HG02763 (cell line): ENCODE measurements around the gene FGGY.
"Not testable (repeated sequence)": the region's sequence is repeated elsewhere in the genome, so short reads cannot be mapped to it uniquely, and the experiment has no call there.

Experiments used
- ATAC-seq: cut with Tn5 transposase; IDR thresholded peaks from one replicate; pipeline ENCODE4 v1.9.1; 2021; ENCODE audit warnings: mild to moderate bottlenecking, moderate library complexity; ENCODE audit not compliant: unreplicated experiment

The FGGY gene

DNA sequence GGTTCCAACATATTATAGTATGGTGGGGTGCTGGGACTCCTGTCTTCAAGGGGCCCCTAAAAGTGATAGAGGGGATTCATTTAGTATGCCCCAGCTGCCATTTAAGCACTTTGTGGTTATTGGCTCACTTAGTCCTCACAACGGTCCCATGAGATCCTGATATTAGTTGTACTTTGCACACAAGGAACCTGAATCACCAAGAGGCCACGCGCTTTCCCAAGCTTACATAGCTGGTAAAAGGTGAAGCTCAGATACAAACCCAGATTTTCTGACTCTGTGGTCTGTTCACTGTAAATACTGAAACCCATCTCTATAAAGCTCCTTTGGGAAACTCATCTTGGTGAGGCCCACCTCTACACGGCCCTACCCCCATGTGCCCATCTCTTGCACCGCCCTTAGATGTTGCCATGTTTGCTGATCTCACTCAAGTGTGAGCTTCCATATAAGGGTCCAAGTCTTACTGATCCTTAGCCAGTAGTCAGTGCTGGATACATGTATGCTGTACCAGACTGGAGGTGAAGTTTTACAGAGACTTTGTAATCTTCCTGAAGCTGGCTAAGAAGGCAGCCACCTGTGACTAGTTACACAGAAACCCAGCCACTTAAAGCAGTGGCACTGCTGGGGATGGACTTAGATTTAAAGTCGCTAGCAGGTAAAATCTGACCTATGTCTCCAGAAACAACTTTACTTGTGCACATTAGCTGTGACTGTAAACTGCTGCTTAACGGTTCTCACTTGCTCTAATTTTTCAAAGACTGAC is 393.5 kb downstream of the FGGY start:
- ATAC-seq, result no peak

DNA sequence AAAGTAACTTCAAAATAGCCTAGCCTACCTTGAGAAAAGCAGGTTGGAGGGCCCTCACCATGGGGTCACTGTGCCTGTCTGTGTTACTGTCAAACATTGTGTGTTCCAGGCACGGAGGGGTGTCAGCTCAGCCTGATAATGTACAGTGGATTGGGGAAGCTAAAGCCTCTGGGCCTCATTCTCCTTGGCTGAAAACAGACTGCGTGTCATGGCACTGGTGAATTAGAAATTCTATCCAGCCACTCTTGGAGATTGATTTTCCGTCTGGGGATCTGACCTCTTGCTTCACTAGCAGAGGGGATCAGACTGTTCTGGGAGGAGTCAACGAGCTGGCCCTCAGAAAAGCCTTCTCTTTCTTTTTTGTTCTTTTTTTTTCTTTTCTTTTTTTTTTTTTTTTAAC is 394.4 kb downstream of the FGGY start:
- no peak for ATAC-seq

DNA sequence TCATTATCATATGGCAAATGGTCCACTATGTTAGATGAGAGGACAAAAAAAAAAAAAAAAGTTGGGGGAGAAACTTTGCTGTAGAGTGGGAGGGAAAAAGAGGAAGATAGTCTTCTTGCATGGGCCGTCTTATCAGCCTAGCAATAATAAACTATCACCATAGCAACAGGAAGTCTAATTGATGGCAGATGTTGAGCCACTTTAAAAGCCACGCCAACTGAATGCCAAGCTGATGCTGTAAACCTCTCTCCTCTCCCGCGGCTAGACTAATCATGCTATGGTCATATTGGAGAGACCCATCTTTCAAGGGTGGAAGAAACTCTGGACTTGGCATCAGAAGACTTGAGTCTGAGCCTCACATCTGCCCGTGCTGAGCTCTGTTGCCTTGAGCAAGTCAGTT is 395.7 kb downstream of the FGGY start:
- no peak for ATAC-seq

DNA sequence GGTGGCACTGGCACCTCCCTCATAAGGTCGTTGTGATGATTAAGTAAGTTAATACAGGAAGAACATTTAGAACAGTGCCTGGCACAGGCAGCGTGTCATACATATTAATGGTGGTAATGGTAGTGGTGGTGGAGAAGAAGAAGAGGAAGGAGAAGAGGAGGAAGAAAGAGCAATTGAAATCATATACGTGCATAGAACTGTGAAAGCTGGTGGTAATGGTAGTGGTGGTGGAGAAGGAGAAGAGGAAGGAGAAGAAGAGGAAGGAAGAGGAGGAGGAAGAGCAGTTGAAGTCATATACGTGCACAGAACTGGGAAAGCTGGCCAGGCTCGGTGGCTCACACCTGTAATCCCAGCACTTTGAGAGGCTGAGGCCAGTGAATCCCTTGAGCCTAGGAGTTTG is 396.5 kb downstream of the FGGY start:
- ATAC-seq, result no peak

DNA sequence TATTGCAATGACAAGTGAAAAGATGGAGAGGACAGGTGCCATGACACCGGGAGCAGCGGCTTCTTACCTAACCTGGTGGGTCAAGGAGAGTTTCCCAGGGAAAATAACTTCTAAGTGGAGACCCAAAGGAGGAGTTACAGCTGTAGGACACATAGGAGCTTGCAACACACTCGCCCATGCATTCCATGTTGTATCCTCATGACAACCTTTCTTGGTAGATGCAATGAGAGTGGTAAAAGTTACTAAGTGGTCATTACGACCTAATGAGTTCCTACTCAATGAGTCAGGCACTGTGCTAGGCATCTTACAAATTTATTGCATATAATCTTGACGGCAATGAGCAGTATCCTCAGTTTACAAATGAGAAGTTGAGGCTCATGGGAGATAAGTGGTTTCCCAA is 398.4 kb downstream of the FGGY start:
- ATAC-seq, result no peak

DNA sequence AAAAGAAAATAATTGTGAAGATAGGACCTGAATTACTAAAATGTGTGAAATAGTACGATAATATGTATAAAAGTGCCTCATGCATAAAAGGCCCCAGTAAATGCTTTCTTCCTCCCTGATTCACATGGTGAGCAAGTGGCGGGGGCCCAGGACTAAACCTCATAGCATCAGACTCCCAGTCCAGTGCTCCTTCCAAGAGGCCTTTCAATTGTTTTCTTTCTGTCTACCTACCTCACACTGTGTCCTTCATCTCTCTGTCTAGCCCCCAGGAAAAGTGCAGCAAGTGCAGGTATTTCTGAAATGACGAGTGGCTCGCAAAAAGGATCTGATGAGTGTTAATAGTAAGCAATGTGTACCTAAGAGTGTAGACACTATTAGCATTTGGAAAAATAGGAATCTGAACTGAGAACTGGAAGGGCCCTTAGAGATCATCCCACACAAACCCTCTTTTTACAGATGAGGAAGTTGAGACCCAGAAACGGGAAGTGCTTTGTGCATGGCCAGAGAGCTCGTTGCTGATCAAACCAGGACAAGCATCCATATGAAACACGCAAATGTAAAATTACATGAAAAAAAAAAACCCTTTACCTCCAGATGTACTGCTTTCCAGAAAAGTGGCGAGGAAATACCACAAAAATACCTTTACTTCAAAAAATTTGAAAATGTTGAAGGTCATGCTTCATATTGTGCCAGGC is 399.7 kb downstream of the FGGY start:
- ATAC-seq, result no peak

DNA sequence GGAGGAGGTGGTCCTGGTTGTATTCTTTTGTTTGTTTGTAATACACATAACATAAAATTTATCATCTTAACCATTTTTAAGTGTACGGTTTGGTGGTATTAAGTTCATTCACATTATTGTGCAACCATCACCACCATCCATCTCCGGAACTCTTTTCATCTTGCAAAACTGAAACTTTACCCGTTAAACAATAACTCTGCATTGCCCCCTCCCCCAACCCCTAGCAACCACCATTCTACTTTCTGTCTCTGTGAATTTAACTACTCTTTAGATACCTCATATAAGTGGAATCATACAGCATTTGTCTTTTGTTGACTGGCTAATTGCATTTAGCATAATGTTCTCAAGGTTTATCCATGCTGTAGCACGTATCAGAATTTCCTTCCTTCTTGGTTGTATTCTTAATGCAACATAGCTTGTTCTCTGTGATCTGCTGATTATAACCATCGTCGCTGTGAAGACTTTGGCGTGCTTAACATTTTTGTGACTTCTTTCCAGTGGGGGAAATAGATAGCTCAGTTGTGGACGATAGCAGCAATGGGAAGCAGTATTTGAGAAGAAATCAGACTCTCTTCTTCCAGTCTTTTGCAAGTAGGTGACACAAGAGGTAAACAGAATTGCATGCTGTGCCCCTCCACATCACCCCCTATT is 400.4 kb downstream of the FGGY start:
- peak; percentile 66 for ATAC-seq

DNA sequence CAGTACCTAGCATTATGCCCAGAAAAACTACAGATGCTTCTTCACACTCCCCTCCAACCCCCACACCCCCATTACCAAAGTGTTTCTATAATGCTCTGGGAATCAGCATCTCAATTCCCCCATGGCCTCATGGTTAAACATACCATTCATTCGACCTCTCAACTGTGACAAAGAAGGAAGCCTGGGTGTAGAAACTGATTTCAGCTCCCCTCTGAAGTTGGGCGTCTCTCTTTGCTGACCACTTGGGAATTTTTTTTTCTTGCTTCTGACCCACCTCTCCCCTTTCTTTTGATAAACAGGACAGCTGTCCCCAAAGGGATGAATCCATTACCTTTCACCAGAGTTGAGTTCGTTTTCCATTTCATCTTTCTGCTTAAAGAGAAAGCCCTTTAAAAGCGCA is 401.5 kb downstream of the FGGY start:
- no peak for ATAC-seq

DNA sequence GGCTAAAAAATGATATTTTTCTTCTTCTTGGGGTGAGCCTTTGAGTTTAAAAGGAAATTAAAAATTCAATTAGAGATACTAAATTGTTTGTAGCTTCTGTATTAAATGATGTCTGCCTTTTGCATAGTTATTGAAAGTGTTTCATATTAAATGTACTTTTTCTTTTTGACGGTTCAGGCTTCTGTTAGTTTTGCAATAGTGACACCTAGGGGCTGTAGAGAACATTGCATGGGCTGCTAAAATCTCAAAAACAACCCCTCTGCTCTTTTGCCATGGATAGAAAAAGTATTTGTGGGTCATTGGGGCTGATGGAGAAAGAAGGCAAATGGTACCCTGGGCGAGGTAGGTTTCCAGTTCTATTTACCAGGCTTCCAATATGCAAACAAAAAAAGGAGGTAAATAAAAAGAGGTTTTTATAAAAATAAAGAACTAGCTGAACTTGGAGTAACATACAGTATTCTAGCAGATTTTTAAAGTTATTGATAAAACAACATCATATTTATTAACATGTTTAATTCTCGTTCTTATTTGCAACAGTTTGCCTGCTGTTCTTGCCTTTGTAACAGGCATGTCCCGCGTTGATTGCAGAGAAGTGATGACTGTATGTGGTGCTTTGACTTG is 402.4 kb downstream of the FGGY start:
- ATAC-seq, result no peak

DNA sequence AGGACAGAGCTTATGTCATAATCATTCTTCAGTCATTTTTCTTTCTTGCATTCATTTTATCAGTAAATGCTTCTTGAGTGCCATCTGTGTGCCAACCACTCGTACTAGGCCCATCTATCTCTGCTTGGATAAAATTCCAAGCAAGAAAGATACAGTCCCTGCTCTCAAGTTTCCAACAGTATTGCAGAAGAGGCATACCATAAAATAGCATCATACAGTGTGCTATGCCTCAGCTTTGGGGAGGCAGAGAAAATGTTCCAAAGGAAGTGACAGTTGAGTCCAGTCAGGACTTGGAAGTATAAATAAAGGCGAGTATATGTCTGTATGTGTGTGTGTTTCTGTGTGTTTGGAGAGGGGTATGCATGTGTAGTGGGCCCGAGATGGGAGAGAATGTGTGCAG is 404.5 kb downstream of the FGGY start:
- ATAC-seq, result no peak

DNA sequence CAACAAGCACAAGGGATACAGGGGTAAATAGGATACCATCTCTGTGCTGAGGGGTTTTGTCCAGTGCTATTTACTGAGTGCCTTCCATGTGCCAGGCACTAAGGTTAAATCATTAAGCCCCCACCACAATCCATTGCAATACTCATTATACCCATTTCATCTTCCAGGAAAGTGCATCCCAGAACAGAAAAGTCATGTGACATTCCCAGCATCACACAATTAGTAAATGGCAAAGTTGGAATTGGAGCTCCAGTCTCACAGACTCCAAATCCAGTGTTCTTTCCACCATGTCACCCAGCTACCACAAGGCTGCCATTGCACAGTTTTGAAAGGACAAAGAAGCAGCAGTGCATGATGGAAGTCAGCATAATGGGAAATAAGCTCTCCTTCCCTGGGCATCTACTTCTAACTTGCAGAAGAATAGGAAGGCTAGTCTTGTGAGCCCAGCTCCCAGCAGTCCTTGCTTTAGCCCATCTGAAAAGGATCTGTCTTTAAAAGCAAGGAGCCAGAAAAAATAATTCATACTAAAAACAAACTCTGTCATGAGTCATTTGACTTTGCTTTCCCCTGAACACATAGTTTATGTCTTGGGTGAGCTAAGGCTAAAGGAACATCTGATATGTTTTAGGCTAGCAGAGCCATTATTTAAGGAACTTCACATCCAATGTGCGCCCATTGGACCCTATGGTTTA is 406.5 kb downstream of the FGGY start:
- no peak for ATAC-seq

DNA sequence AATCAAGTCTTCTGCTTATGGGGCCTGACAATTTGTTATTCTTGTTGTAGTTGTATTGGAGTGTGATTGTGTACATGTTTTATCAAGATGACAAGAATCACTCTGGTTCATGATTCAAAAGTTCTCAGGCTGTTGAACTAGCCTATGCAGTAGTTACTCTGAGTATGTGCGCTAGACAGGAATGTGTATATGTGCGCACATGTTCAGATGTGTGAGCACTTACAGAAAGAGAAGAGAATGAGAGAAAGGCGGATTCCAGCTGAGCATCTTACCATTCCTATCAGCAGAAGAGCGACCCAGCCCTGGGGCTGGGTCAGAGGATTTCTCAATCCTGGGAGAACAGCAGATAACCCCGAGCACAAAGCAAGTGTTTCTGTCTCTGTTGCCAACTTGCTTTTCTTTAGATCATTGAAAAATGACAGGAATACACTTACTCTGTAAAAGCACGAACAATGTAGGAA is 407.1 kb downstream of the FGGY start:
- no peak for ATAC-seq

DNA sequence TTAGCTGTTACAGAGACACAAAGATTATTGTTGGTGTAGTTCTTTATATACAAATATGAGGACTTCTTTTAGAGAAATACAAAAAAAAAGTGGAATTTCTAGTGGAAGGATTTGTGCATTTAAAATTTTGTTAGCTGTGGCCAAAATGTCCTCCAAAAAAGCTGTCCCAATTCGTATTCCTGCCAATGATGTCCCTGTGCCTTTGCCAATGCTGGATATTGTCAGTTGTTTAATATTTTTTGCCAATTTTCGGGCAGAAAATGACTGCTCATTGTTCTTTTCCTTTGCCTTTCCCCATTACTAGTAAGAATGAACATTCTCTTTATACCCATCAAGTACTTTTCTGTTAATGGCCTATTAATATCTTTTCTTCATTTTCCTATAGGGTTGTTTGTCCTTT is 407.8 kb downstream of the FGGY start:
- no peak for ATAC-seq

DNA sequence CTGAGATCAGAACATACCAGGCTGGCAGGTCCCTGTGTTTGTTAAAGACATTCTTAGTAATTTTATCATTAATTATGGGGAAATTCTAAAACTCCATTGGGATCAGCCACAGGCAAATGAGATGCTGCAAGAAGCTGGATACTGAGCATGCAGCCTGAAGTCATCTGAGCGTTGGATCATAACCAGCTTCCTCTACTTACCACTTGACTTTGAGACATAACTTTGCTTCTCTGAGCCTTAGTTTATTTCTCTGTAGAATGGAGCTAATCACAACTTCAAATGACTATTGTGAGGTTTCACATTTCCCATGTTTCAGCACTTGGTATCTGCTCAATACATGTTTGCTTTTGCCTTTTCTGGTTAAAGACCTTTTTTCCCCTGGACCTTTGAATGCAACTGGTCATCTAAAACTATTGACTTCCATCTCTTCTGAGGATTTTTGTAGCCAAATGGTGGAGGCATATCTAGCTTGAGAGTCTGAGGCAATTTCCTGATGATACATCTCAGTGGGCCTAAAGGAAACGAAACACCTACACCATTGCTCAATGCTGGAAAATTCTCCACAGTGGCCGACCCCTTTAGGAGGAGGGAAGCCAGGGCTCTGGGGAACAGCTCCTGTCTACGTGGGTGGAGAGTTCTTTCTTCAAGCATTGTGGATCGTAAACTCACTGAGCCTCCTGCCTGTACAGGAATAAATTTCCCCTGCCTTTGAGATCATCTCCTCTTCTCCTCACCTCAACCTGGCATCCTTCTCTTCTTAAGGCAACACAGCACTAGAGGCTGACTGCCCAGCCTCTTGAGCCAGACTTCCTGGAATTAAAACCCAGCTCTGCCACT is 408.8 kb downstream of the FGGY start:
- no peak for ATAC-seq

DNA sequence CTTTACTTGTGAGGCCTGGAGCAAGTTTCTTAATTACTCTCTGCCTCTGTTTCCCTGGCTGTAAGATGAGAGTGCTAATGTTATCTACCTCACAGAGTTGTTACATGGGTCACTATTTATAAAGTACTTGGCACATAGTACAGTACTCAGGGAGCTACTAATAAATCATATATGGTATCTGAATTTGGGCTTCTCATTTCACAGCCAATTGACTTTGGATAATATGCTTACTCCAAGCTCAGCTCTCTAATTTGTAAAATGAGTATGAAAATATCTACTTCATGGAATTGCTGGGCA is 409.4 kb downstream of the FGGY start:
- no peak for ATAC-seq

DNA sequence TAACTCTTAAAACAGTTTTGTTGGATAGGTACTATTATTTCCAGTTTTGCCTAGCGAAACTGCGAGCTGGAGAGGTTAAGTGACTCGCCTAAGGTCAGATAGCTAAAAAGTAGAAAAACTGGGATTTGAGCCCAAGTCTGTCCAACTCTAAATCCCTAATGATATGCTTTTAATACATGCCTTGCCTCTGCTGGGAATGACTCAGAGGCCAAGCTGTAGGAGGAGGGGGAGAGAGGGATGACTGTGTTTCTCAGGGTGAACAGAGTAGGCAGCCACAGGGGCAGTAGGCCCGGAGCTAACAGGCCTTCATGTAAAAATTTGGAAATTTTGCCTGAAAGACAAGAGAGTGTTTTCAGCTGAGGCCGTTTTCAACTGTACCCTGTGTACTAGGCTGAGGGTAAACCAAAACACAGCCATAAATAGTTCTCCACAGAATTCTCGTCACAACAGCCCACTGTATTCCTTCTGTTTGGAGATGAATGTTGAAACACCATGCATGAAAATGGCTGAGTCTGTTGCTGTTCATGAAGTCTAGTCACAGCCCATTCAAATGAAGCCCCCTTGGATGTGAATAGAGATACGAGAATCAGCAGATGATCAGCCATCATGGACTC is 410.4 kb downstream of the FGGY start:
- ATAC-seq, result no peak

DNA sequence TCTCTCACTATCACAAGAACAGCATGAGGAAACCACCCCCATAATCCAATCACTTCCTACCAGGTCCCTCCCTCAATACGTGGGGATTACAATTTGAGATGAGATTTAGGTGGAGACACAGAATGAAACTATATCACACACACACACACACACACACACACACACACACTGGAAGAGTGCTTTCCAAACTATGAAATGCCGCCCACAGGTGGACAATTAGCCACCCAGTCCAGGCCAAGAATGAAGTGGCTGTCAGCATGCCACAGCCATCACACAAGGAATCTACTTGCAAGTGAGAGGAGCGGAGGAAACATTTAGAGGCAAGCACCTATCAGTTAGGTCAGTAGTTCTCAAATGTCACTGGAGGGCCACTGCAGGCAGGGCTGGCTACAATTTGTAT is 412.4 kb downstream of the FGGY start:
- ATAC-seq, result no peak

DNA sequence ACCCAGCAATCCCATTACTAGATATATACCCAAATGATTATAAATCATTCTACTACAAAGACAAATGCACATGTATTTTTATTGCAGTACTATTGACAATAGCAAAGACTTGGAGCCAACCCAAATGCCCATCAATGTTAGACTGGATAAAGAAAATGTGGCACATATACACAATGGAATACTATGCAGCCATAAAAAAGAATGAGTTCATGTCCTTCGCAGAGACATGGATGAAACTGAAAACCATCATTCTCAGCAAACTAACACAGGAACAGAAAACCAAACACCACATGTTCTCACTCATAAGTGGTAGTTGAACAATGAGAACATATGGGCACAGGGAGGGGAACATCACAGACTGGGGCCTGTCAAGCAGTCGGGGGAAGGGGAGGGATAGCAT is 414.0 kb downstream of the FGGY start:
- ATAC-seq, result not testable (repeated sequence)

DNA sequence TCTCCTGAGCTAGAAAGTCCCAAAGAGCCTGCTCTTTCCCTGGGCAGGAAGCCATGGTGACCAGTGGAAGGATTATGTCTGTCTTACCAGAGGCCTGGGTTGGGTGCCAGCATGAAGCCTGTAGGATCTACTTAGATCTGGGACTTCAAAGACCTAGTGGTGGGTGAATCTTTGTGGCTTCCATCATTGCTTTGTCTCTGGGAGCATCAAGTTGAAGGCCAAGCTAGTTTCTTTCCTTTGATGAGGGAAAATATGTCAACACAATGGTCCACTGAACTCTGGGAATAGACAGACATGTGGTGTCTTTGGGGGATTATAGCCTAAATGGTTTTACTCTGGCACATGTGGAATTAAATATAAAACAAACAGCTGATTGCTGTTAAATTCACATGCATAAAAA is 417.3 kb downstream of the FGGY start:
- no peak for ATAC-seq

DNA sequence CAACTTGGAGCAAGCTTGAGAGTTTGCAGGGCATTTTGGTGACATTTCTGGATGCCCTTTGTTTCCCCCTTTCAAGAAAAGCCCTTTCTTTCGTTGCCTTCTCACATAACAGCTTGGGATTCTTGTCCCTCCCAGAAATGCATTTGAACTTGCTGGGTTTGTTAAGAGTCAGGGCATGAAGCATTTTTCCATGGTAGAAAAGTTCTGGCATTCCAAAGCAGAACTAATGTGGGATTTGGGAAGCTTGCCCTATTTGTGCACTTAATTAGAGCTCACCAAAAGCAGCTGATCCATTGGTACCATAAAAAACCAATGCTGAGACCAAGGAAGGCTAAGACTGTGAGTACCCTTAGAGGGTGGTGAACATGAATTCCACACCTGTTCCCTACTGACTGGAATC is 418.1 kb downstream of the FGGY start:
- ATAC-seq, result no peak
